ENCODE measurements around the gene CELA2A. TPM values are rescaled to one million over a fixed set of nuclear protein-coding genes. Genes with fewer than 3 reads are reported as not detected.

The CELA2A gene
- polyA plus RNA-seq, 2 of the 4 experiments (the other 2 are of a cell fraction): not detected

DNA sequence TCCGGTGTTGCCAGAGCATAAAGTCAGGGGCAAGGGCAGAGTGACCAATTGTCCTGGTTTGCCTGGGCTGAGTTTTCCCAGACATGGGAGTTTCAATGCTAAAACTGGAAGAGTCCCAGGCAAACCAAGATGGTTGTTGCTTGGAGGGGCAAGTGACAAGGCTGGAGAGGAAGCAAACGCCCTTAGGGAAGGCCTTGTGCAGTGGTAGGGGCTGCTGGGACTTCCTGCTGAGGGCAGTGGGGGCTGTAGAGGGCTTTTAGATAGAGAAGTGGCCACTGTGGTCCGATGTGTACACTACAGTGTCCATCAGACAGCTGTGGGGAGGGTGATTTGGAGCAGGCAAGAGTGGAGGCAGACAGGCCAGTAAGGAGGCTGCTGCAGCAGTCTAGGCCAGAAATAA lies 7.0 kb upstream of the CELA2A start:
- ATAC-seq: no peak
- 59% methylated on average over 3 of the region's 3 CpGs for WGBS (ENCODE audit: missing lambda C conversion rate)
- CTCF ChIA-PET: interaction anchor here (1.1 kb wide), 1 partner anchor 52 kb away, joined by 3 read pairs; no protein-coding TSS in a partner anchor

GRCh38 chr1:15451014-15451722 lies 5.4 kb upstream of the CELA2A start:
- TF ChIP-seq TP53 (CRISPR knock-in tag; IDR thresholded peaks at IDR 0.05): no peak
- TF ChIP-seq RNF2 (IDR thresholded peaks at IDR 0.05; ENCODE audit: borderline replicate concordance, low read depth): no peak
- no peak for TF ChIP-seq CHD2 (IDR thresholded peaks at IDR 0.05; ENCODE audit: low read length, partially characterized antibody)
- TF ChIP-seq MYC (IDR thresholded peaks at IDR 0.05; ENCODE audit: borderline replicate concordance, low read length): no peak
- TF ChIP-seq KDM5A (IDR thresholded peaks at IDR 0.05): no peak
- TF ChIP-seq RCOR1 (IDR thresholded peaks at IDR 0.05; ENCODE audit: low read depth, low read length): no peak
- no peak for TF ChIP-seq RFX5 (IDR thresholded peaks at IDR 0.05)
- TF ChIP-seq ZNF302 (CRISPR knock-in tag; IDR thresholded peaks at IDR 0.05): no peak
- no peak for TF ChIP-seq SREBF2 (IDR thresholded peaks at IDR 0.05)
- TF ChIP-seq ZC3H11A (IDR thresholded peaks at IDR 0.05): no peak
- no peak for TF ChIP-seq HDAC2 (IDR thresholded peaks at IDR 0.05)
- TF ChIP-seq MAFK (IDR thresholded peaks at IDR 0.05; ENCODE audit: partially characterized antibody): no peak
- TF ChIP-seq, protein P1, sequence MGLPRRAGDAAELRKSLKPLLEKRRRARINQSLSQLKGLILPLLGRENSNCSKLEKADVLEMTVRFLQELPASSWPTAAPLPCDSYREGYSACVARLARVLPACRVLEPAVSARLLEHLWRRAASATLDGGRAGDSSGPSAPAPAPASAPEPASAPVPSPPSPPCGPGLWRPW (IDR thresholded peaks at IDR 0.05): no peak
- no peak for TF ChIP-seq JUNB (IDR thresholded peaks at IDR 0.05)
- TF ChIP-seq, protein P2, sequence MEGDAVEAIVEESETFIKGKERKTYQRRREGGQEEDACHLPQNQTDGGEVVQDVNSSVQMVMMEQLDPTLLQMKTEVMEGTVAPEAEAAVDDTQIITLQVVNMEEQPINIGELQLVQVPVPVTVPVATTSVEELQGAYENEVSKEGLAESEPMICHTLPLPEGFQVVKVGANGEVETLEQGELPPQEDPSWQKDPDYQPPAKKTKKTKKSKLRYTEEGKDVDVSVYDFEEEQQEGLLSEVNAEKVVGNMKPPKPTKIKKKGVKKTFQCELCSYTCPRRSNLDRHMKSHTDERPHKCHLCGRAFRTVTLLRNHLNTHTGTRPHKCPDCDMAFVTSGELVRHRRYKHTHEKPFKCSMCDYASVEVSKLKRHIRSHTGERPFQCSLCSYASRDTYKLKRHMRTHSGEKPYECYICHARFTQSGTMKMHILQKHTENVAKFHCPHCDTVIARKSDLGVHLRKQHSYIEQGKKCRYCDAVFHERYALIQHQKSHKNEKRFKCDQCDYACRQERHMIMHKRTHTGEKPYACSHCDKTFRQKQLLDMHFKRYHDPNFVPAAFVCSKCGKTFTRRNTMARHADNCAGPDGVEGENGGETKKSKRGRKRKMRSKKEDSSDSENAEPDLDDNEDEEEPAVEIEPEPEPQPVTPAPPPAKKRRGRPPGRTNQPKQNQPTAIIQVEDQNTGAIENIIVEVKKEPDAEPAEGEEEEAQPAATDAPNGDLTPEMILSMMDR (IDR thresholded peaks at IDR 0.05): no peak
- TF ChIP-seq ELK1 (IDR thresholded peaks at IDR 0.05; ENCODE audit: low read depth, low read length): no peak
- no peak for TF ChIP-seq CEBPB (IDR thresholded peaks at IDR 0.05)
- TF ChIP-seq E2F6 (IDR thresholded peaks at IDR 0.05; ENCODE audit: borderline replicate concordance, low read depth): no peak
- TF ChIP-seq POLR2A (IDR thresholded peaks at IDR 0.05; ENCODE audit: low read length): no peak
- Histone ChIP-seq H3K4me3 (no peak overlapping the region), H3K27ac (no peak overlapping the region), H3K4me1 (0 out of 3 replicates have a peak, but pooled peaks cover 2% of the 10 kb centered on the region), H3K9me3 (no peaks in the 10 kb centered on the region), H3K4me2 (no peak overlapping the region)
- ChIA-PET CTCF (interaction anchor here (0.8 to 1.4 kb wide), 2 partner anchors 128 to 1902 kb away, joined by 4 to 5 read pairs; no protein-coding TSS in a partner anchor), POLR2A (no interaction called here)
- ATAC-seq: no peak
- no peak for FAIRE-seq
- WGBS (ENCODE audit: missing lambda C conversion rate): 88% methylated on average over 6 of the region's 6 CpGs
- DNase-seq (ENCODE audit: low read depth in 1 of 2, low spot score in 1 of 2): no peak

More for the DNA sequence above, 7.0 kb upstream of the CELA2A start:
- no peak overlapping the region for H3K4me3 ChIP-seq
- DNase-seq (ENCODE audit: low read depth in 1 of 2, low spot score in 1 of 2) (no peak), FAIRE-seq (no peak)
- no peak for TF ChIP-seq TFCP2L1 (CRISPR knock-in tag; IDR thresholded peaks at IDR 0.05)
- no peak overlapping the region for H3K4me2 ChIP-seq
- no peak overlapping the region for H3K27ac ChIP-seq
- H3K4me1 ChIP-seq: 0 out of 3 replicates have a peak, but pooled peaks cover under 1% of the 10 kb centered on the region
- POLR2A ChIA-PET: no interaction called here
- H3K9me3 ChIP-seq: no peaks in the 10 kb centered on the region

DNA sequence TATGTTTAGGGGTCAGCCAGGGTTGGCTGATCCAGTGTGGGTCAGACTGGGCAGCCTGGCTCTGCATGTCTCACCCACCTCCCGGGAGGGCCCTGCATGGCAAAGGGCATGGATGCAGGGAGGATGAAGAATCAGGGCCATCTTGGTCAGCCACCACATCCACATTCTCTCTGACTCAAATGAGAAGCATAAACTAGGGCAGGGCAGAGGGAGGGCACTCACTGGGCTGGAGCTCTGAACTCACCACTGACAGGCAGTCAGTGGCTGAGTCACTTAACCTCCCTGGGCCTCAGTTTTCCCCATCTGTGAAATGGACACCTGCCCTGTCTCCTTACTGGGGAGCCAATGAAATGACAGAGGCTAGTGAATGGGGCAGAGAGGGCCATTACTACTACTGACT lies 4.3 kb upstream of the CELA2A start:
- no peak for TF ChIP-seq CBX2 (IDR thresholded peaks at IDR 0.05; ENCODE audit: borderline replicate concordance, low read depth)
- TF ChIP-seq TP53 (CRISPR knock-in tag; IDR thresholded peaks at IDR 0.05): no peak
- no peak for TF ChIP-seq CHD2 (IDR thresholded peaks at IDR 0.05; ENCODE audit: low read length, partially characterized antibody)
- no peak for TF ChIP-seq MAX (IDR thresholded peaks at IDR 0.05)
- no peak for TF ChIP-seq HOXB13 (CRISPR knock-in tag; IDR thresholded peaks at IDR 0.05; ENCODE audit: low read depth)
- TF ChIP-seq ZSCAN20 (CRISPR knock-in tag; IDR thresholded peaks at IDR 0.05): no peak
- TF ChIP-seq, protein P3, sequence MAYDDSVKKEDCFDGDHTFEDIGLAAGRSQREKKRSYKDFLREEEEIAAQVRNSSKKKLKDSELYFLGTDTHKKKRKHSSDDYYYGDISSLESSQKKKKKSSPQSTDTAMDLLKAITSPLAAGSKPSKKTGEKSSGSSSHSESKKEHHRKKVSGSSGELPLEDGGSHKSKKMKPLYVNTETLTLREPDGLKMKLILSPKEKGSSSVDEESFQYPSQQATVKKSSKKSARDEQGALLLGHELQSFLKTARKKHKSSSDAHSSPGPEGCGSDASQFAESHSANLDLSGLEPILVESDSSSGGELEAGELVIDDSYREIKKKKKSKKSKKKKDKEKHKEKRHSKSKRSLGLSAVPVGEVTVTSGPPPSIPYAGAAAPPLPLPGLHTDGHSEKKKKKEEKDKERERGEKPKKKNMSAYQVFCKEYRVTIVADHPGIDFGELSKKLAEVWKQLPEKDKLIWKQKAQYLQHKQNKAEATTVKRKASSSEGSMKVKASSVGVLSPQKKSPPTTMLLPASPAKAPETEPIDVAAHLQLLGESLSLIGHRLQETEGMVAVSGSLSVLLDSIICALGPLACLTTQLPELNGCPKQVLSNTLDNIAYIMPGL (CRISPR knock-in tag; IDR thresholded peaks at IDR 0.05; ENCODE audit: borderline replicate concordance): no peak
- DNase-seq (ENCODE audit: low read depth in 1 of 2, low spot score in 1 of 2) (no peak), FAIRE-seq (no peak), ATAC-seq (no peak)
- Histone ChIP-seq H3K9me3 (no peaks in the 10 kb centered on the region), H3K4me3 (no peak overlapping the region), H3K4me1 (0 out of 3 replicates have a peak, but pooled peaks cover 2% of the 10 kb centered on the region), H3K4me2 (no peak overlapping the region), H3K27ac (no peak overlapping the region)
- WGBS (ENCODE audit: missing lambda C conversion rate): no CpG with 5 or more reads among the region's 1 CpG
- CTCF ChIA-PET: interaction anchor here (1.4 kb wide), 1 partner anchor 129 kb away, joined by 5 read pairs; no protein-coding TSS in a partner anchor
- POLR2A ChIA-PET: no interaction called here

All from A549 (cell line).